Liver (tissue), 3 donors: Measurements from ENCODE around the gene GPATCH2.
"Not testable (repeated sequence)": the region's sequence is repeated elsewhere in the genome, so short reads cannot be mapped to it uniquely, and the experiment has no call there.

Experiments
- CTCF ChIP-seq: fragments of 150-350 bp; IDR thresholded peaks from 2 replicates; pipeline ENCODE4 v1.5.1; 2017; ENCODE audit warnings: improper control_type of control experiment, low read depth, low read length; ENCODE audit not compliant: missing input control
- EGR1 ChIP-seq, 2 donors: IDR thresholded peaks; 2 replicates each; pipeline ENCODE4 v1.6.1; 2016 to 2018; ENCODE audit warnings: antibody characterized with exemption in 2 of 2, low read depth in 2 of 2
- FOXA1 ChIP-seq: IDR thresholded peaks from 2 replicates; pipeline ENCODE4 v1.6.1; 2016; ENCODE audit warnings: antibody characterized with exemption
- FOXA2 ChIP-seq: IDR thresholded peaks from 2 replicates; pipeline ENCODE4 v1.6.1; 2016; ENCODE audit warnings: antibody characterized with exemption
- JUND ChIP-seq, 2 donors: IDR thresholded peaks; 2 replicates each; pipeline ENCODE4 v1.6.1; 2016; ENCODE audit warnings: antibody characterized with exemption in 2 of 2
- RAD21 ChIP-seq, 2 donors: IDR thresholded peaks; 2 replicates each; pipeline ENCODE4 v1.6.1; 2016; ENCODE audit warnings: antibody characterized with exemption in 2 of 2, mild to moderate bottlenecking in 2 of 2
- RXRA ChIP-seq, 2 donors: IDR thresholded peaks; 2 replicates each; pipeline ENCODE4 v1.6.1; 2017 to 2018; ENCODE audit warnings: antibody characterized with exemption in 2 of 2, mild to moderate bottlenecking in 1 of 2
- SP1 ChIP-seq: IDR thresholded peaks from 2 replicates; pipeline ENCODE4 v1.6.1; 2018; ENCODE audit warnings: antibody characterized with exemption, mild to moderate bottlenecking
- TAF1 ChIP-seq: conservative IDR thresholded peaks from 2 replicates; pipeline ENCODE4 v1.6.1; 2016; ENCODE audit warnings: antibody characterized with exemption, mild to moderate bottlenecking
- YY1 ChIP-seq: IDR thresholded peaks from 2 replicates; pipeline ENCODE4 v1.6.1; 2016; ENCODE audit warnings: antibody characterized with exemption, mild to moderate bottlenecking
- ZBTB33 ChIP-seq: IDR thresholded peaks from 2 replicates; pipeline ENCODE4 v1.6.1; 2016; ENCODE audit warnings: antibody characterized with exemption
- TF ChIP-seq, protein P1 (sequence below): IDR thresholded peaks from 2 replicates; pipeline ENCODE4 v1.6.1; 2016; ENCODE audit warnings: antibody characterized with exemption
- TF ChIP-seq, protein P2 (sequence below): IDR thresholded peaks from 2 replicates; pipeline ENCODE4 v1.6.1; 2016; ENCODE audit warnings: antibody characterized with exemption, mild to moderate bottlenecking
- TF ChIP-seq, protein P3 (sequence below): IDR thresholded peaks from 2 replicates; pipeline ENCODE4 v1.6.1; 2016; ENCODE audit warnings: antibody characterized with exemption
- donor health status: healthy.
- donor health status: healthy.

DNA sequence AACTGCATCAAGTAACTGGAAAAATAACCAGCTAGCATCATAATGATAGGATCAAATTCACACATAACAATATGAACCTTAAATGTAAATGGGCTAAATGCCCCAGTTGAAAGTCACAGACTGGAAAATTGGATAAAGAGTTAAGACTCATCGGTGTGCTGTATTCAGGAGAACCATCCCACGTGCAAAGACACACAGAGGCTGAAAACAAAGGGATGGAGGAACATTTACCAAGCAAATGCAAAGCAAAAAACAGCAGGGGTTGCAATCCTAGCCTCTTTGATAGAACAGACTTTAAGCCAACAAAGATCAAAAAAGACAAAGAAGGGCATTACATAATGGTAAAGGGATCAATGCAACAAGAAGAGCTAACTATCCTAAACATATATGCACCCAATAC lies 249.1 kb downstream of the GPATCH2 start:
- TF ChIP-seq RAD21 (IDR thresholded peaks at IDR 0.05); CTCF; YY1; TAF1; EGR1 (IDR thresholded peaks at IDR 0.05; ENCODE audit: low read depth in 2 of 2); RXRA (IDR thresholded peaks at IDR 0.05); JUND (IDR thresholded peaks at IDR 0.05); SP1; FOXA1; ZBTB33; FOXA2: not testable (repeated sequence)
- TF ChIP-seq, protein P1, sequence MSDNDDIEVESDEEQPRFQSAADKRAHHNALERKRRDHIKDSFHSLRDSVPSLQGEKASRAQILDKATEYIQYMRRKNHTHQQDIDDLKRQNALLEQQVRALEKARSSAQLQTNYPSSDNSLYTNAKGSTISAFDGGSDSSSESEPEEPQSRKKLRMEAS: not testable (repeated sequence)
- TF ChIP-seq, protein P2, sequence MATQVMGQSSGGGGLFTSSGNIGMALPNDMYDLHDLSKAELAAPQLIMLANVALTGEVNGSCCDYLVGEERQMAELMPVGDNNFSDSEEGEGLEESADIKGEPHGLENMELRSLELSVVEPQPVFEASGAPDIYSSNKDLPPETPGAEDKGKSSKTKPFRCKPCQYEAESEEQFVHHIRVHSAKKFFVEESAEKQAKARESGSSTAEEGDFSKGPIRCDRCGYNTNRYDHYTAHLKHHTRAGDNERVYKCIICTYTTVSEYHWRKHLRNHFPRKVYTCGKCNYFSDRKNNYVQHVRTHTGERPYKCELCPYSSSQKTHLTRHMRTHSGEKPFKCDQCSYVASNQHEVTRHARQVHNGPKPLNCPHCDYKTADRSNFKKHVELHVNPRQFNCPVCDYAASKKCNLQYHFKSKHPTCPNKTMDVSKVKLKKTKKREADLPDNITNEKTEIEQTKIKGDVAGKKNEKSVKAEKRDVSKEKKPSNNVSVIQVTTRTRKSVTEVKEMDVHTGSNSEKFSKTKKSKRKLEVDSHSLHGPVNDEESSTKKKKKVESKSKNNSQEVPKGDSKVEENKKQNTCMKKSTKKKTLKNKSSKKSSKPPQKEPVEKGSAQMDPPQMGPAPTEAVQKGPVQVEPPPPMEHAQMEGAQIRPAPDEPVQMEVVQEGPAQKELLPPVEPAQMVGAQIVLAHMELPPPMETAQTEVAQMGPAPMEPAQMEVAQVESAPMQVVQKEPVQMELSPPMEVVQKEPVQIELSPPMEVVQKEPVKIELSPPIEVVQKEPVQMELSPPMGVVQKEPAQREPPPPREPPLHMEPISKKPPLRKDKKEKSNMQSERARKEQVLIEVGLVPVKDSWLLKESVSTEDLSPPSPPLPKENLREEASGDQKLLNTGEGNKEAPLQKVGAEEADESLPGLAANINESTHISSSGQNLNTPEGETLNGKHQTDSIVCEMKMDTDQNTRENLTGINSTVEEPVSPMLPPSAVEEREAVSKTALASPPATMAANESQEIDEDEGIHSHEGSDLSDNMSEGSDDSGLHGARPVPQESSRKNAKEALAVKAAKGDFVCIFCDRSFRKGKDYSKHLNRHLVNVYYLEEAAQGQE: not testable (repeated sequence)
- TF ChIP-seq, protein P3, sequence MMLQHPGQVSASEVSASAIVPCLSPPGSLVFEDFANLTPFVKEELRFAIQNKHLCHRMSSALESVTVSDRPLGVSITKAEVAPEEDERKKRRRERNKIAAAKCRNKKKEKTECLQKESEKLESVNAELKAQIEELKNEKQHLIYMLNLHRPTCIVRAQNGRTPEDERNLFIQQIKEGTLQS: not testable (repeated sequence)
